ENCODE data around the gene KIAA0232.

DNA sequence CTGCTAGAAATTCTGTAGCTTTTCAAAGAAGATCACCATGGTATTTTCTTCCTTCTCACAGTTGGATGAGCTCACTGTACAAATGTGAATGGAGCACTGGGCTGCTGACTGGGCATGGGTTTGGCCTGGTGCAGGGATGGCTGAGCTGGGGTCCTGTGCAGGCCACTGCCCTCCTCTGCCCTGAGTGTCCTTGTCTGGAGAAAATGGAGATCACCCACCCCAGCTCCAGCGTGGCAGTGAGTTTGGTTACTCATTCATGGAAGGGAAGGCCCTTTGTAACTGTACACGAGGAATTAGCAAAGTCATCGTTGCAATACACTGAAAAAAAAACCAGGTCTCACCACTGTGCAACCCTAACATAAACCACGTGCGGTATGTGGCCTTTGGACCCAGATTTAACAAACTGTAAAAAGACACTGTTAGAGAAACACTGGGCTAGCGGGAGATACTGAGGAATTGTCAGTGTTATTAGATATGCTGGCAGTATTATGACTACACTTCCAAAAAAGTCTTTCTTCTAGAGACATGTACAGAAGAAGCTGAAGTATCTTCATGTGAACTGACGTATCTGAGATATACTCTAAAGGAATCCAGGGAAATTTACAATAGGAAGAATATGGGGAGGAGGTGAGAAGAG, 111.0 kb downstream of the KIAA0232 start:
- TF ChIP-seq, protein P1, sequence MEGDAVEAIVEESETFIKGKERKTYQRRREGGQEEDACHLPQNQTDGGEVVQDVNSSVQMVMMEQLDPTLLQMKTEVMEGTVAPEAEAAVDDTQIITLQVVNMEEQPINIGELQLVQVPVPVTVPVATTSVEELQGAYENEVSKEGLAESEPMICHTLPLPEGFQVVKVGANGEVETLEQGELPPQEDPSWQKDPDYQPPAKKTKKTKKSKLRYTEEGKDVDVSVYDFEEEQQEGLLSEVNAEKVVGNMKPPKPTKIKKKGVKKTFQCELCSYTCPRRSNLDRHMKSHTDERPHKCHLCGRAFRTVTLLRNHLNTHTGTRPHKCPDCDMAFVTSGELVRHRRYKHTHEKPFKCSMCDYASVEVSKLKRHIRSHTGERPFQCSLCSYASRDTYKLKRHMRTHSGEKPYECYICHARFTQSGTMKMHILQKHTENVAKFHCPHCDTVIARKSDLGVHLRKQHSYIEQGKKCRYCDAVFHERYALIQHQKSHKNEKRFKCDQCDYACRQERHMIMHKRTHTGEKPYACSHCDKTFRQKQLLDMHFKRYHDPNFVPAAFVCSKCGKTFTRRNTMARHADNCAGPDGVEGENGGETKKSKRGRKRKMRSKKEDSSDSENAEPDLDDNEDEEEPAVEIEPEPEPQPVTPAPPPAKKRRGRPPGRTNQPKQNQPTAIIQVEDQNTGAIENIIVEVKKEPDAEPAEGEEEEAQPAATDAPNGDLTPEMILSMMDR (conservative IDR thresholded peaks at IDR 0.05; ENCODE audit: low read depth, low read length) = no peak
- no peak for TF ChIP-seq EZH2 (IDR thresholded peaks at IDR 0.05; ENCODE audit: low read length, unreplicated experiment)
- TF ChIP-seq EZH2phosphoT487 (IDR thresholded peaks at IDR 0.05; ENCODE audit: borderline replicate concordance, low read length) = no peak
